A549 (cell line): ENCODE measurements around the gene FASTKD3.

ENCODE experiments used
- CTCF ChIP-seq: fragments of >200 bp; sonication (Bioruptor Twin); formaldehyde crosslinking; IDR thresholded peaks from 3 replicates; pipeline ENCODE4 v1.5.1; 2016
- EP300 ChIP-seq, 2 experiments: fragments of >200 bp; sonication (Bioruptor Twin); formaldehyde crosslinking; IDR thresholded peaks; 2 replicates in 1 of 2; 3 replicates in 1 of 2; pipeline ENCODE4 v1.6.1; 2016 to 2017
- POLR2A ChIP-seq: IDR thresholded peaks from 2 replicates; pipeline ENCODE4 v1.6.1; 2012; ENCODE audit warnings: mild to moderate bottlenecking, low read length
- POLR2AphosphoS2 ChIP-seq: conservative IDR thresholded peaks from 2 replicates; pipeline ENCODE4 v1.6.1; 2012; ENCODE audit warnings: low read length, improper control_type of control experiment, inconsistent platforms
- TP53 ChIP-seq: fragments of 250-450 bp; sonication (Bioruptor Pico); IDR thresholded peaks from 2 replicates; pipeline ENCODE4 v1.5.0; 2021; ENCODE audit warnings: mild to moderate bottlenecking, moderate library complexity
- USF2 ChIP-seq: fragments of 450-650 bp; IDR thresholded peaks from 2 replicates; pipeline ENCODE4 v1.6.1; 2014; ENCODE audit warnings: antibody characterized with exemption

- TF ChIP-seq CTCF (no peak), POLR2AphosphoS2 (no peak), EP300 (IDR thresholded peaks at IDR 0.05) (no peak), USF2 (no peak), POLR2A (no peak), TP53 (CRISPR knock-in tag) (no peak)
Observed at GRCh38 chr5:7813007-7813406, 55.8 kb downstream of the FASTKD3 start.
